GM12872 (cell line): ENCODE measurements around the gene CHST8.

Source experiments
- TF ChIP-seq, protein P1 (sequence below): IDR thresholded peaks from 3 replicates; pipeline ENCODE4 v1.5.1; 2011; ENCODE audit warnings: low read depth, mild to moderate bottlenecking, low read length, moderate library complexity; ENCODE audit not compliant: insufficient read depth

CHST8 gene

DNA sequence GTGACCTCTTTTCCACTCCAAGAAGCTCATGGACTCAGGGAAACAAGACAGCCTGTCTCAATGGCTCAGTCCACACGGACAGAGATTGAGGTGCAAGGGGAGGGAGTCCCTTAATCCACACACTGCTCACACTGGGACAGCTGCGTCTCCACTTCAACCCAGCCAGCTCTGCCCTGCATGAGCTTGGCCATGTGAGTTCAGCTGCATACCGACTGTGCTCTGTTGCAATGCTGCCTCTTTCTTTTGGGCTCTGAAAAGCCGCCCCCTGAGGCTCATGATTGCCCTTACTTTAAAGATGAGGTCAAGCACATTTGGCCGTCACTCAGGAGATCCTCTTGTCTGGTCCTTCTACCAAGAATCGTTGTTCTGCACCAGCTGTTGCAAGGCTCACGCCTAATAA, 110.1 kb downstream of the CHST8 start:
- TF ChIP-seq, protein P1, sequence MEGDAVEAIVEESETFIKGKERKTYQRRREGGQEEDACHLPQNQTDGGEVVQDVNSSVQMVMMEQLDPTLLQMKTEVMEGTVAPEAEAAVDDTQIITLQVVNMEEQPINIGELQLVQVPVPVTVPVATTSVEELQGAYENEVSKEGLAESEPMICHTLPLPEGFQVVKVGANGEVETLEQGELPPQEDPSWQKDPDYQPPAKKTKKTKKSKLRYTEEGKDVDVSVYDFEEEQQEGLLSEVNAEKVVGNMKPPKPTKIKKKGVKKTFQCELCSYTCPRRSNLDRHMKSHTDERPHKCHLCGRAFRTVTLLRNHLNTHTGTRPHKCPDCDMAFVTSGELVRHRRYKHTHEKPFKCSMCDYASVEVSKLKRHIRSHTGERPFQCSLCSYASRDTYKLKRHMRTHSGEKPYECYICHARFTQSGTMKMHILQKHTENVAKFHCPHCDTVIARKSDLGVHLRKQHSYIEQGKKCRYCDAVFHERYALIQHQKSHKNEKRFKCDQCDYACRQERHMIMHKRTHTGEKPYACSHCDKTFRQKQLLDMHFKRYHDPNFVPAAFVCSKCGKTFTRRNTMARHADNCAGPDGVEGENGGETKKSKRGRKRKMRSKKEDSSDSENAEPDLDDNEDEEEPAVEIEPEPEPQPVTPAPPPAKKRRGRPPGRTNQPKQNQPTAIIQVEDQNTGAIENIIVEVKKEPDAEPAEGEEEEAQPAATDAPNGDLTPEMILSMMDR: no peak

DNA sequence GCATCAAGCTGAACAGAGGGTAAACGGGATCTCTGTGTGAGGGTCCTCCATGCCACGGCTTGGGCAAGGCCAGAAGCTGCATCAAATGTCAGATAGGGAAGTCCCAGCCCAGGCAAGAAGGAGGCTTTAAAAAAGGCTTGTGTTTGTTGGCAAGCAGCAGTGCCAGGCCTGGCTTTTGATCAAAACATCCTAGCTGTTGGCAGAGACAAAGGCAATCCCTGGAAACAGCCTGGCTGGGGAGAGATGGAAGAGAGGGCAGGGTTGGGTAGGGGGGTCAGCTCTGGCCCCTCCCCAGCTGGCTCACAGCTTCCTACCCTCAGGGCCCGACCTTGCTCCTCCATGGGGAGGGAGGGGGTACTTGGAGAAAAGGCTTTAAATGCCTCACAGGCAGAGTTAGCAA, 113.2 kb downstream of the CHST8 start:
- TF ChIP-seq, protein P1: no peak

DNA sequence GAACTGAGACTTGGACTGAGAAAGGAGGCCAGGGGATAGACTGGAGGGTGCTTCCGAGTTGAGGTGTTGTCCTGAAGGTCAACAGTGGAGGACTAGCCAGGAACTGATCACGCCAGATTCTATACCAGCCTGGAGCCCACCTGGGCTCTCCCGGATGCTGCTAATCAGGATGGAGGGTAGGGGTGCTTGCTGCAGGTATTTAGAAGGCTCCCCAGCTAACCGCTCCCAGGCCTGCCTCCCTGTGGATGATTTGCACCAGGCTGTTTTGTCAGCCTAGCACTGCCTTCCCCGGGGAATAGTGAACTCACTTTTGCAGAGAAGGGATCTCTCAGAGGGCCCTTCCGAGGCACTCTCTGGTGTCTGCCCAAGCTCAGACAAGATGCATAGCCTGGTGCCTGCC, 114.4 kb downstream of the CHST8 start:
- TF ChIP-seq, protein P1: no peak

DNA sequence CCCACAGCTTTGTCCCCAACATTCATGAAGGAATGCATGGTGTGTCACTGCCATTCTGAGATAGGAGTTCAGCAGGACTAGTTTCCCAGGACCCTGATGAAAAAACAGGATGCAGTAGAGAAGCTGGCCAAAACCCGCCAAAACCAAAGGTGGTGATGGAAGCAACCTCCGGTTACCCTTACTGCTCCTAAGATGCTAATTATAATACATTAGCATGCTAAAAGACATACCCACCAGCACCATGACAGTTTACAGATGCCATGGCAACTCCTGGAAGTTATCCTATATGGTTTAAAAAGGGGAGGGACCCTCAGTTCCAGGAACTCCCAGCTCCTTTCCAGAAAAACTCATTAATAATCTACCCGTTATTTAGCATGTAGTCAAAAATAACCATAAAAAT, 115.0 kb downstream of the CHST8 start:
- TF ChIP-seq, protein P1: no peak

DNA sequence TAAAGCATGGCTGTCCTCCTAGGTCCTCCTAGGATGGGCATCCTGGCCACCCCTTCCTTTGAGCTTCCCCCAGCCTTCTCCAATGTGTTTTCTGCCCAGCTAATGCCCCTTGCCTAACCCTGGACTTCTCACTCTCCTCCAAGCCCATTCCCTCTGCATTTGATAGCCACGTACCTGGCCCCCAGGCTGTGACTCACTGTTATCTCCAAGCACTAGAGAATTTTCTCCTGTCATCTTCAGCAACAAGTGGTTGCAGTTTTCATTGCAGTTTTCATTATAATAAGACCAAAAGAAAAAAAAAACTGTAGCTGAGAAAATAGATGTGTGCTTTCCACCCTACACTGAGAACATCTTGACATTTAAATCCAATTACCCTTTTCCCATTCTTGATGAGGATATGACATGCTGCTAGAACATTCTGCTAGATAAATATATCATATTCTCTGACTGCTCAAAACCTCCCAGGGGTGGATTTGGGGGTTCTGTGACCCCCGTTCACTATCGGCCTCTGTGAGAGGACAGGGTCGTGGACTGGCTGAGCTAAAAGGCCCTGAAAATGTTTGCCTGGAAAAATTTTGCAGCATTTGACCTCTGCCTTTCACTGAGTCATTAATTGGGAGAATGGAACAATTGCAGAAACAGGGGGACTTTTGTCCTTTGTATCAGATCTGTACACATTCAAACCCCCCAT, 116.1 kb downstream of the CHST8 start:
- TF ChIP-seq, protein P1: no peak

DNA sequence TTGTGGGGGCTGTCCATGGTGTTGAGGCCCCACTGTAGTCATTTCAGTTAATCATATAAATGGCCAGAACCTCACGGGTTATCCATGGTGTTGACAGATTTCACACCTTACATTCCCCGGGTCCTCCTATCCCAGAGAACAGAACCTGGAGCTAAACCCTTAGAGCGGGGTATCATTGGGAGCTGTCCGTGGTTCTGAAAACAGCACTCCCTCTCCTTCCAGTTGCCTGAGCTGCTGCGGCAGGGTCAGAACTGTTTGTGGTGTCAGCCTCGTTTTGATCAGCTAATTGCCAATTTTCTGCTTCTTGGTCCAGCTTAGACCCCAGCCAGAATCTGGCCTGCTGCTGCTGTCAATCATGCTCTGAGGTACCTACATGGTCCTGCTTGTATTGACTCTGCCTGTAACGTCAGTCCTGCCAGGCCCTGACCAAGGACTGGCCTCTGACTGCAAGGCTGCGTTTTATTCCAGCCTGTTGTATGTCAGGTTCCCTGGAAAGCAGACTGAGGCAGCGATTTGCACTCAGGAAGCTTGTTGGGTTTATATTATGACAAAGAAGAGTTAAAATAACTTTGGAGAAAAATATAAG, 119.2 kb downstream of the CHST8 start:
- TF ChIP-seq, protein P1: no peak

DNA sequence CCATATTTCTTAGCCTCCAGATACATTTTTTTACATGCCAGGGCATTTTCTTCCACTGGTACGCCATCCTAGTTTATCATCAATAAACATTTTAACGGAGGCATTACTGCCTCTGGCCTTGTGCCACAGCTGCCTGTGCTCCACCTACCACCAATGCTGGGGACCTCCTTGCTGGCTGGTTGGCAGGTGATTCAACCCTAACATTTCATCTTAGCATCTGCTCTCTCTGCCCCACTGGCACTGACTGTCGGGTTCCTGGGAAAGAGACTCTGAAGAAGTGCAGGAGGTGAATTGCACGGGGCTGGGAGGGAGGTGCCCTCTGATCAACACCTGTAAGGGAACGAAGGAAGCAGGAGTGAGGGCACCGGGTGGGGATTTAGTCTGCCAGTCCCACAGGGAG, 123.5 kb downstream of the CHST8 start:
- TF ChIP-seq, protein P1: no peak
